GM21529 (cell line): ENCODE data around the gene ARL15.
"Not testable (repeated sequence)": the region's sequence is repeated elsewhere in the genome, so short reads cannot be mapped to it uniquely, and the experiment has no call there.

Experiments
- ATAC-seq: cut with Tn5 transposase; IDR thresholded peaks from one replicate; pipeline ENCODE4 v1.9.1; 2021; ENCODE audit not compliant: unreplicated experiment

The ARL15 gene

DNA sequence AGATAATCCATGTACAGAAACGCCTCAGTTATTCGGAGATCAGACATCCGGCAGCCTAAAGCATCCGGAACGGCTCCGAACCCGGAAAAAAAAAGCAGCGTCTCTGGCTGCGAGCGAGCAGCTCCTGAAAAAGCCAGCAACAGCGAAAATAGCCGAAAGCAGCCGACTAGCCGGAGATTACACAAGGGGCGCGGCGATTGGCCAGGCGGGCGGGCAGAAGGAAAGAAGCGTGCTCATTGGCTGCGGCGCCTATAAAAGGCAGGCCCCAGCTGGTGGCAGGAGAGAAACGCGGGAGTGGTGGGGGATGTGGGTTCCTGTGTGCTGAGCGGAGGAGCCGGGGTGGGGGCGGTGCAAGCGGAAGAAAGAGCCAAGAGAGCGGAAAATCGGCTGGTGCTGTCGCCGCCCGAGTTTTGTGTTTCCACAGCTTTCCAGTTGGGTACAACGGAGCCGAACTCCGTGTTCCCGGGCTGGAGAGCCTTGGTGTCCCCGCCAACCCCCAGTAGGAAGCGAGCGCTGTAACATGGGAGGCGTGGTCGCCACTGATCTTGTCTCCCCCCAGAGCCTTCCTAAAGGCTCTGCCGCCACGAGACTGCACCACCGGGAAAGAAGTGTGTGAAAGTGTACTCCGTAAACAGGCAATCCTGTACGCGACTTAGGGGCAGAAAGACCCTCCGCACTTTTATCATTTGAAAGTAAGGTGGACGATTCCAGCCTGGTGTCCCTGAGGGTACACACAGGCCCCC is at the start of gene ARL15:
TSS of gene ARL15 (minus strand) at position 141 of the 743 bp plus-strand sequence.
- ATAC-seq, result peak; percentile 96

GRCh38 chr5:54360089-54360488 is 49.7 kb upstream of the ARL15 start:
- ATAC-seq, result no peak

DNA sequence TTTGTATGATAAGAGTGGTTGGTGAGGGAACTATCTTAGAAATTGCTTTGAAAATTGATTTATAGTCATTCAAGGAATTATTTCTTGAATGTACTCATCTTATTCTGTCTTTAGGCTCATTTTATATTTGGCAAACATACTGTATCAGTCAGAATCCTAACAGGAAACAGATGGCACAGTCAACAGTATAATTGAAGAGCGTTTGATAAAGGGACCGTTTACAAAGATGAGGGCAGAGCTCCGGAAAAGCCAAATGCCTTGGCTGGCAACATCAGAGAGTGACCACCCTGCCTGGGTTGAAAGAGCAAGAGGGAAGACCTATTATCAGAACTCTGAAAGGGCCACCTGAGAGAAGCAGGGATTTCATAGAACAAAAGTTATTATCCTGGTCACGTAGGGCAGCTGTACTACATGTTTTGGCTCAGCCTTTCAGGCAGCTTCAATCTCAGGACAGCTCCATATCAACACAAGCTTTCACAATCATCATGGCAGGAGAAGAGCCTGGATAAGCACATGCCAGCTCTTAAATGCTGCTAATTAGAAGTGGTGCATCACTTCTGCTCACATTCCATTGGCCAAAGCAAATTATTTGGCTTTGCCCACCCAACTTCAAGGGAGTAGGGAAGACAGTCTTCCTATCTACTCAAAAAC is 47.2 kb upstream of the ARL15 start:
- no peak for ATAC-seq

DNA sequence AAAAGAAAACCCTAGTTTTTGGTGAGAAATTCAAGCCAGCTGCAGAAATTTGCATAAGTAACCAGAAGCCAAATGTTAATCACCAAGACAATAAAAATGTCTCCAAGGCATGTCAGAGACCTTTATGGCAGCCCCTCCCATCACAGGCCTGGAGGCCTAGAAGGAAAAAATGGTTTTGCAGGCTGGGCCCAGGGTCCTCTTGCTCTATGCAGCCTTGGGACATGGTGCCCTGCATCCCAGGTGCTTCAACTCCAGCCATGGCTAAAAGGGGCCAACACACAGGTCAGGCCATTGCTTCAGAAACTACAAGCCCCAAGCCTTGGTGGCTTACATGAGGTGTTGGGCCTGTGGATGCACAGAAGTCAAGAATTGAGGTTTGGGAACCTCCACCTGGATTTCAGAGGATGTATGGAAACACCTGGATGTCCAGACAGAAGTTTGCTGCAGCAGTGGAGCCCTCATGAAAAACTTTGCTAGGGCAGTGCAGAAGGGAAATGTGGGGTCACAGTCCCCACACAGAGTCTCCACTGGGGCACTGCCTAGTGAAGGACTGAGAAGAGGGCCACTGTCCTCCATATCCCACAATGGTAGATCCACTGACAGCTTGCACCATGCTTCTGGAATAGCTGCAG is 43.7 kb upstream of the ARL15 start:
- ATAC-seq, result not testable (repeated sequence)

- not testable (repeated sequence) for ATAC-seq
Measured at GRCh38 chr5:54352580-54352979, 42.2 kb upstream of the ARL15 start.

- no peak for ATAC-seq
Measured at GRCh38 chr5:54347221-54347865, 37.0 kb upstream of the ARL15 start.

GRCh38 chr5:54344653-54345052 is 34.3 kb upstream of the ARL15 start:
- no peak for ATAC-seq

DNA sequence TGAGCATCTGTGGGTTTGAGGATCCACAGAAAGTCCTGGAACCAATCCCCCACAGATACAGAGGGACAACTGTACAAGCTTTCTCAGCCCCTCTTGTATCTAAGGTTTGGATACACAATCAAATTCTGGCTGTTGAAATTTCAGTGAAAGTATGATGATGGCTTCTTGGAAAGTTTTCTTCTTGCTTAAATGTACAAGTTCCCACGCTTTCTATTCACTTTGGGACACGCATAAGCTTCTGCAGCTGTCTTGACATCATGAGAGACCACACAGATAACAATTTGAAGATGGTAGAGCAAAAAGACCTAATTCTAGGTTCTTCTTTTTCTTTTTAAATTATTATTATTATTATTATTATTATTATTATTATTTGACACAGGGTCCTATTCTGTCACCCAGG is 31.6 kb upstream of the ARL15 start:
- no peak for ATAC-seq

- ATAC-seq, result no peak
Measured at GRCh38 chr5:54337523-54337922, 27.1 kb upstream of the ARL15 start.

- no peak for ATAC-seq
Measured at GRCh38 chr5:54332720-54333119, 22.3 kb upstream of the ARL15 start.

DNA sequence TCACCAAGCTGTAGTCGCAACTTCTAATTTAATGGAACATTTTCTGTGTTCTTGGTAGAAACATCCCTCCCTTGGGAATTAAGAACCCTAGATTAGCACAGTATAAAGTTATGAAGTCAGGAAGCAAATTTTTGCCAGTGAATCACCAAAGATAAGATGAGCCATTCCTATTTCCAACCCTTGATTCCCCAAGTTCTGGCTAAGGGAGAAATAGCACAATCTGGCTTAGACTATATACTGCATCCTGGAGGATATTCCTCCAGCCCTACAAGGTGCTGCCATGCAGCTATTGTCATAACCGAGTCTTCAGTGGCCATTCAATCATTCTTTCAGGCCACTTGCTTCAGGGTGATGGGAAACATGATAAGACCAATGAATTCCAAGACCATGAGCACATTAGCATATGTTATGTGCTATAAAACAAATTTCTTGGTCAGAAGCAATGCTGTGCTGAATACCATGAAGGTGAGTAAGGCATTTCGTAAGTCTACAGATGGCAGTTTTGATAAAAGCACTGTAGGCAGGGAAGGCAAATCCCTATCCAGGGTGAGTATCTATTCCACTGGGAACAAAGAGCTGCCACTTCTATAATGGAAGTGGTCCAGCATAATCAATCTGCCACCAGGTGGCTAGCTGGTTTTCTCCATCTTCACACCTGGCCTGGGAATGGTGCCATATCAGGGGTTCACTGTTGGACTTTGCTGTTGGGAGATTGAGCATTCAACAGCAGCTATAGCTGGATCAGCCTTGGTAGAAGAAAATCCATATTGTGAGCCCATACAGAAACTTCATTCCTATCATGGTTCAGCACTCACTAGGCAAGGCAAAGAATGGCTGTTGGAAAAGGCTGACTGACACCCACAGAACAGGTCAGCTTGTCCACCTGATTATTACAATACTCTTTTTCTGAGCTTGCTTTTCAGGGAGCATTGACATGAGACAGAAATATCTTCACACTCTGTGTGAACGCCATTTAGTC is 19.6 kb upstream of the ARL15 start:
- no peak for ATAC-seq

GRCh38 chr5:54326662-54327270 is 16.4 kb upstream of the ARL15 start:
- ATAC-seq, result no peak

- ATAC-seq, result peak; percentile 51
Measured at GRCh38 chr5:54325610-54326311, 15.4 kb upstream of the ARL15 start.

GRCh38 chr5:54325272-54325609 is 14.9 kb upstream of the ARL15 start:
- no peak for ATAC-seq

DNA sequence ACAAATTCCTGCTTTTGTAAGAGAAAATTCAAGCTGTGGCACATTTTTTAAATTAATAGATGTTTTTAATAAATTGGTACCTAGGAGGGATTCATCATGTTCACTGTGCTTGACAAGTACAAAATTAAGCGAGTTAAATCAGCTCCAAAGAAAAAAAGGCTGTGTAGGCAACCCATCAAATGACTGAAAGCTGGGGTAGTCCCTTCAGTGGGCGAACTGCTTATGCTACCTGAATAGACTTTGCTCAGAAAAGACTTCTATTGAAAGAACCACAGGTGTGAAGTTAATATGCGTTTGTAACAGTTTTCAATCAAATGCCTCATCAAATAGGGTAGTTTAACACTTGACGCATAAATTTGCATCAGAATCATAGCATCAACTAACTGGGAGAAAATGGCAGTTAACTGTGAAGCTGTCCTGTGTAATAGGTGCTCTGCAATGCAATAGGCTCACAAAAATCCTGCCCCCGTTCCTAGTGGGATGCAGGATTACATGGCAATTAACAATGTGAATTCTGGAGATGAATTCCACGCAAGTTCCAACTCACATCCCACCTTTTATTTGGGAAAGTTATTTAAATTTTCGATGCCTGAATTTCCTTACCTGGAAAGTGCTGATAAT is 14.4 kb upstream of the ARL15 start:
- ATAC-seq, result no peak

DNA sequence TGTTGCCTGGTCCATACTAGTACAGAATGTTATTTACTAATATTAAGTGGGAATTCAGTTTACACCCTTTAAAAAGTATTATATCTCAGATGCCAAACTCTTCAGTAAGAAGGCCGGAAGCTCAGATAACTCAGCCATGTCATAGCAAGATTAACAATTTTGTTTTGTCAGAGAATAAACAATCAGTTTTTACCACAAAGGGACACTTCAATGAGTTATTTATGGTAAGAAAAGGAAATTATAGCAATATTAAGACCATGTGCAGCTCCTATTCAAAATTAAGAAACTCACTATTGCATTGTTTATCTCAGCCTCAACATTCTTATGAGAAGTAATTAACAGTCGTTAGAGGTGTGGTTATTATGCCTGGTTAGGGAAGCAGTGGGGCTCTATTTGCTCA is 13.1 kb upstream of the ARL15 start:
- ATAC-seq, result no peak

DNA sequence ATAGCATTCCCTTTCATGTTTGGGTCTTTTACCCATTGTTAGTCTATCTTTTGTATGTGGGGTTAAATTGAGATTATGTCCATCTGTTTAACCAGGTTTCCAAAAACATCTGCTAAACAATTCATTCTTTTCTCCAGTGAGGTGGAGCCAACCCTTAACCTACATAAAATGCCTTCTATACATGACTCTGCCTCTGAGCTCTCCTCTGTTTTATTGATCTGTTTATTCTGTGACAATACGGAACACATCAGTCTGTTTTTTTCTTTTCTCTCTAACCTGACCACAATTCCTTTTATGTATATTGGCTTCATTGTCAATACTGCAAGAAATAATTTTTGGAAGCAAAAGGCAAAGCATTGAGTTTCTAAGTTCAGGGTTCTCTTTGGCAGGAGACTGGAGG is 9.9 kb upstream of the ARL15 start:
- ATAC-seq, result no peak

DNA sequence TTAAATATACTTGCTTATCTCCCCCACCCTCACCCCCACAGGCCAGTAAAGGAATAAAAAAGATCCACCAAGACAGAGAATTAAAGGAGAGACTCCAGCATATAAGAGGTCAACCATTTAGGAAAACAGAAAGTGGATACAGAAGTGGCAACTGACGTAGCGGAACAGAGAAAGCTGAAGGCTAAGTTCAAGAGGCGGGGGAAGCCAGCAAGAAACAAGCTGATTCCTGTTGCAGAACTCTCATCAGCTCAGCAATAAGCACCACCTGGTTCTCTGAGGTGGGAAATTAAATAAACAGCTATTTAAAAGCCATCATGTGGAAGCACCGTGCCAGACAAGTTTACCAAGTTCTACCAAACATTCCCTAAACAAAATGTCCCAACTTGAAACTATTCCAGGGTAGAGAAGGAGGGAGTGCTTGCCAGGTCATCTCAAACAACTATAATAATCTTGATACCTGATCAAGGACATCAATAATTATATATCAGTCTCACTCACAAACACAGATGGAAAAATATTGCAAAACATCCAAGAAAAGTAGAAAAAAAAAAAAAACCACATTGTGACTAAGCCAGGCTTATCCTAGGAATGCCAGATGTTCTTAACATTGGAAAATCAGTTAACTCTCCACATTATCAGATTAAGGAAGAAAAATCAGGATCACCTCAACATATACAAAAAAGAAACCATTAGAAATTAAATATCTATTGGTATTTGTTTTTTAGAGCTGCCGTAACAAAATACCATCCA is 7.3 kb upstream of the ARL15 start:
- no peak for ATAC-seq
